Measurements from ENCODE around the gene COL6A2.
A peak's percentile ranks its signal among the peaks of the same experiment; 100 is the strongest.
"Not testable (repeated sequence)": the region's sequence is repeated elsewhere in the genome, so short reads cannot be mapped to it uniquely, and the experiment has no call there.

COL6A2 gene

DNA sequence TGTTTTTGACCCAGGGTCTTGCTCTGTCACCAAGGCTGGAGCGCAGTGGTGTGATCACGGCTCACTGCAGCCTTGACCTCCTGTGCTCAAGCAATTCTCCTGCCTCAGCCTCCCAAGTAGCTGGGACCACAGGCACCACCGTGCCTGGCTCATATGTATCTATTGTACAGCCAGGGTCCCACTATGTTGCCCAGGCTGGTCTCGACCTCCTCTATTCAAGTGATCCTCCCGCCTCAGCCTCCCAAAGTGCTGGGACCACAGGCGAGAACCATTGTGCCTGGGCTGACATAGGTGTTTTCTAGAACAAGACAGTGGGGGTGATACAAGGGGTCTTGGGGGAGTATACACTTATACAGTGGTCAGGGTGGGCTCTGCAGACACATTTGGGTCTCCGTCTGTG lies 40.0 kb downstream of the COL6A2 start:
- Histone ChIP-seq H3K4me3 (ENCODE audit: control insufficient read depth in 1 of 7, extremely low read depth in 1 of 7, insufficient read depth in 4 of 7, low read depth in 2 of 7, low read length in 6 of 7) (no peak overlapping the region), H3K9me3 (ENCODE audit: control extremely low read depth in 1 of 5, control insufficient read depth in 4 of 5, insufficient read depth in 2 of 5, low read depth in 1 of 5, low read length in 4 of 5) (peaks cover 0 to 2% (median 0%) of the 10 kb centered on the region in 5 experiments), H3K27me3 (replicated peaks in 2 of 5; ENCODE audit: control insufficient read depth in 4 of 5, insufficient read depth in 5 of 5, low read length in 4 of 5) (peaks cover 0 to 8% (median 0%) of the 10 kb centered on the region in 5 experiments), H3K27ac (ENCODE audit: insufficient read depth in 1 of 2, low read depth in 1 of 2, low read length in 2 of 2, poor library complexity in 1 of 2, severe bottlenecking in 2 of 2) (no peak overlapping the region), H3K36me3 (ENCODE audit: control insufficient read depth in 4 of 4, insufficient read depth in 4 of 4, low read length in 3 of 4) (no peaks in the 10 kb centered on the region), H3K4me1 (ENCODE audit: control extremely low read depth in 1 of 4, control insufficient read depth in 4 of 4, insufficient read depth in 4 of 4, low read length in 3 of 4) (no peaks in the 10 kb centered on the region)
- ChIA-PET CTCF (no interaction called here), POLR2A (no interaction called here)
- no peak for DNase-seq
- 96% methylated on average over 4 of the region's 7 CpGs for WGBS (ENCODE audit: insufficient coverage)

DNA sequence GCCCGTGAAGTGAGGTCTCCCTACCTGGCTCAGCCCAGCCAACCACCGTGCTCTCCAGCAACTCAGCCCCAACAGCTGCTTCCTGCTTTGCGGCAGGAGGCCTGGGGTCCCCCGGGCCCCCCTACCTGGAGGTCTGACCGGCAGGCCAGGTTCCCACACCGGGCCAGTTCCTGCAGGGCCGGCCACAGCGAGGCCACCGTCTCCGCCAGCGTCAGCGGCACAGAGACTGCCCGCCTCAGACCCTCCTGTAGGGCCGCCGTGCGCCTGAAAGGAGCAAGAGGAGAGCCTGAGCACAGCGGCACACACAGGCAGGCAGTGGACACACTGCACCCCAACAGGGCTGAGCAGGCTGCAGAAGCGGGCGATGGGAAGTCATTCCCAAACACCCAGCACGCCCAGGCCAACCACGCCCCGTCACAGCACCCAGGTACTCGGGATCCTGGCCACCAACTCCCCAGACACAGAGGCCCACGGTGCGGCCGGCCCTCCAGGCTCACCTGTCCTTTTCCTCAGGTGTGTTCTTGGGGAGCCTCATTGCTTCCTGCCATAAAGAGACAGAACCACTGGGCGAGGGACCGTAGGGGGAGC lies 40.6 kb downstream of the COL6A2 start:
- Histone ChIP-seq H3K36me3 (ENCODE audit: control insufficient read depth in 4 of 4, insufficient read depth in 4 of 4, low read length in 3 of 4) (no peaks in the 10 kb centered on the region), H3K27me3 (replicated peaks in 2 of 5; ENCODE audit: control insufficient read depth in 4 of 5, insufficient read depth in 5 of 5, low read length in 4 of 5) (peaks cover 0 to 8% (median 0%) of the 10 kb centered on the region in 5 experiments), H3K4me3 (ENCODE audit: control insufficient read depth in 1 of 7, extremely low read depth in 1 of 7, insufficient read depth in 4 of 7, low read depth in 2 of 7, low read length in 6 of 7) (no peak overlapping the region), H3K9me3 (ENCODE audit: control extremely low read depth in 1 of 5, control insufficient read depth in 4 of 5, insufficient read depth in 2 of 5, low read depth in 1 of 5, low read length in 4 of 5) (peaks cover 0 to 2% (median 0%) of the 10 kb centered on the region in 5 experiments), H3K4me1 (ENCODE audit: control extremely low read depth in 1 of 4, control insufficient read depth in 4 of 4, insufficient read depth in 4 of 4, low read length in 3 of 4) (no peaks in the 10 kb centered on the region), H3K27ac (ENCODE audit: insufficient read depth in 1 of 2, low read depth in 1 of 2, low read length in 2 of 2, poor library complexity in 1 of 2, severe bottlenecking in 2 of 2) (no peak overlapping the region)
- DNase-seq = no peak
- ChIA-PET CTCF (no interaction called here), POLR2A (no interaction called here)
- 88% methylated on average over 24 of the region's 28 CpGs for WGBS (ENCODE audit: insufficient coverage)

DNA sequence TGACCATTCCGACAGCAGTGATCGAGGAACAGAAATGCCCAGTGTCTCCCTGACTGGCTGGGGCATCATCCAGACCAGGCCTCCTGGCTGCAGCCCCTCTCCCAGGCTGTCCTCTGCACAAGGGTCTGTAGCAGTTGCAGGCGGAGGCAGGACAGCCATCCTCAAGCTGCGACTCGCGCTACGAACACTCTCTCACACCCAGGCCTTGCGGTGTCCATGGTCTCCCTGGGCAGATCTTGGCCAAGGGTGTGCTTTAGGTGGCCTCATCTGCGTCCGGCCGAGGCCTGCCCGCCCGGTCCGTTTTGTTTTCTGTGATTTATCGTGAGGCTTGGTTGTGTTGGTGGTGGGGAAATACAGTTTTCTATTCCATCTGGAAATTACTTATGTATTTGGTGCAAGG lies 41.8 kb downstream of the COL6A2 start:
- Histone ChIP-seq H3K4me1 (ENCODE audit: control extremely low read depth in 1 of 4, control insufficient read depth in 4 of 4, insufficient read depth in 4 of 4, low read length in 3 of 4) (peaks cover 0 to 7% (median 2%) of the 10 kb centered on the region in 4 experiments), H3K9me3 (ENCODE audit: control extremely low read depth in 1 of 5, control insufficient read depth in 4 of 5, insufficient read depth in 2 of 5, low read depth in 1 of 5, low read length in 4 of 5) (peaks cover 0 to 2% (median 0%) of the 10 kb centered on the region in 5 experiments), H3K4me3 (ENCODE audit: control insufficient read depth in 1 of 7, extremely low read depth in 1 of 7, insufficient read depth in 4 of 7, low read depth in 2 of 7, low read length in 6 of 7) (no peak overlapping the region), H3K36me3 (ENCODE audit: control insufficient read depth in 4 of 4, insufficient read depth in 4 of 4, low read length in 3 of 4) (no peaks in the 10 kb centered on the region), H3K27me3 (replicated peaks in 2 of 5; ENCODE audit: control insufficient read depth in 4 of 5, insufficient read depth in 5 of 5, low read length in 4 of 5) (peaks cover 0 to 8% (median 0%) of the 10 kb centered on the region in 5 experiments), H3K27ac (ENCODE audit: insufficient read depth in 1 of 2, low read depth in 1 of 2, low read length in 2 of 2, poor library complexity in 1 of 2, severe bottlenecking in 2 of 2) (no peak overlapping the region)
- CTCF ChIA-PET = no interaction called here
- 83% methylated on average over 14 of the region's 15 CpGs for WGBS (ENCODE audit: insufficient coverage)
- no peak for DNase-seq
- POLR2A ChIA-PET = interaction anchor here (0.6 kb wide), 1 partner anchor 21 kb away, joined by 3 read pairs; no protein-coding TSS in a partner anchor

DNA sequence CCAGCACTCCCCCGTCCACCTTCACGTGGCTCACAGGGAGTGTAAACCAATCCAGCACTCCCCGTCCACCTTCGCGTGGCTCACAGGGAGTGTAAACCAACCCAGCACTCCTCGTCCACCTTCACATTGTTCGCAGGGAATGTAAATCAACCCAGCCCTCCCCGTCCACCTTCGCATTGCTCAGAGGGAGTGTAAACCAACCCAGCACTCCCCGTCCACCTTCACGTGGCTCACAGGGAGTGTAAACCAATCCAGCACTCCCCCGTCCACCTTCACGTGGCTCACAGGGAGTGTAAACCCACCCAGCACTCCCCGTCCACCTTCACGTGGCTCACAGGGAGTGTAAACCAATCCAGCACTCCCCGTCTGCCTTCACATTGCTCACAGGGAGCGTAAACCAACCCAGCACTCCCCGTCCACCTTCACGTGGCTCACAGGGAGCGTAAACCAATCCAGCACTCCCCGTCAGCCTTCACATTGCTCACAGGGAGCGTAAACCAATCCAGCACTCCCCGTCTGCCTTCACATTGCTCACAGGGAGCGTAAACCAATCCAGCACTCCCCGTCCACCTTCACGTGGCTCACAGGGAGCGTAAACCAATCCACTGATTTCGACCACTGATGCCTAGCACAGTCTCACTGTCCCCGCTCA lies 42.6 kb downstream of the COL6A2 start:
- 95% methylated on average over 28 of the region's 29 CpGs for WGBS (ENCODE audit: insufficient coverage)
- DNase-seq = peak in 1 of 3 donors; percentile 20
- H3K4me1 ChIP-seq (ENCODE audit: control extremely low read depth in 1 of 4, control insufficient read depth in 4 of 4, insufficient read depth in 4 of 4, low read length in 3 of 4); CTCF ChIA-PET; H3K4me3 ChIP-seq (ENCODE audit: control insufficient read depth in 1 of 7, extremely low read depth in 1 of 7, insufficient read depth in 4 of 7, low read depth in 2 of 7, low read length in 6 of 7); H3K36me3 ChIP-seq (ENCODE audit: control insufficient read depth in 4 of 4, insufficient read depth in 4 of 4, low read length in 3 of 4); H3K27ac ChIP-seq (ENCODE audit: insufficient read depth in 1 of 2, low read depth in 1 of 2, low read length in 2 of 2, poor library complexity in 1 of 2, severe bottlenecking in 2 of 2); H3K9me3 ChIP-seq (ENCODE audit: control extremely low read depth in 1 of 5, control insufficient read depth in 4 of 5, insufficient read depth in 2 of 5, low read depth in 1 of 5, low read length in 4 of 5); POLR2A ChIA-PET; H3K27me3 ChIP-seq (replicated peaks in 2 of 5; ENCODE audit: control insufficient read depth in 4 of 5, insufficient read depth in 5 of 5, low read length in 4 of 5): not testable (repeated sequence)

DNA sequence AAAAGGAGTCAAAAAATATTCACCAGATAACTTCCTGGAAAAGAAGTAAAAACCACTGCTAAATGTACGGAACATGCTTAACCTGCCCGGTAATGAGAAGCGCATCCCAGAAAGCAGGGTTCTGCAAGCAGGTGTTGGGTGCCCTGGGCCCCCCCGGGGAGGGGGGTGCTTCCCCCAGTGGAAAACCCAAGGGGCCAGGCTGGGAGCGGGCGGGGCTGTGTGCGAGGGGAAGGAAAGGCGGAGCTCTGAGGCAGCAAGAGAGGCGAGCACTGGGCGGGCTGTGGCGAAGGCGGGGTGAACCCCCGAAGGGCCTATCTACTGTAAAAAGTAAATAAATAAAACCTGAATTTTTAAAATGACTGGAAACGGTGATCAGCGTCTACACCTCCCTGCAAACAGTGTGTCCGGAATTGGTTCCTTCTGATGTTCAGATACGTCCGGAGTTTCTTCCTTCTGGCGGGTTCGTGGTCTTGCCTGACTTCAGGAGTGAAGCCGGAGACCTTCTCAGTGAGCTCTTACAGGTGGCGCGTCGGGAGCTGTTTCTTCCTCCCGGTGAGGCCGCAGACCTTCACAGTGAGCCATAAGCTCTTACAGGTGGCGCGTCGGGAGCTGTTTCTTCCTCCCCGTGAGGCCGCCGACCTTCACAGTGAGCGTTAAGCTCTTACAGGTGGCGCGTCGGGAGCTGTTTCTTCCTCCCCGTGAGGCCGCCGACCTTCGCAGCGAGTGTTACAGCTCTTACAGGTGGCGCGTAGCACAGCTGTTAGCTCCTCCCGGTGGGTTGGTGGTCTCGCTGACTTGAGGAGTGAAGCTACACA lies 44.1 kb downstream of the COL6A2 start:
- ChIA-PET POLR2A (interaction anchor here (0.8 kb wide), 1 partner anchor 76 kb away, joined by 3 read pairs; no protein-coding TSS in a partner anchor), CTCF (interaction anchor here (0.6 to 4.7 kb wide), 5 partner anchors 11 to 171 kb away, joined by 3 to 38 read pairs (median 8); no protein-coding TSS in a partner anchor)
- 94% methylated on average over 39 of the region's 45 CpGs for WGBS (ENCODE audit: insufficient coverage)

DNA sequence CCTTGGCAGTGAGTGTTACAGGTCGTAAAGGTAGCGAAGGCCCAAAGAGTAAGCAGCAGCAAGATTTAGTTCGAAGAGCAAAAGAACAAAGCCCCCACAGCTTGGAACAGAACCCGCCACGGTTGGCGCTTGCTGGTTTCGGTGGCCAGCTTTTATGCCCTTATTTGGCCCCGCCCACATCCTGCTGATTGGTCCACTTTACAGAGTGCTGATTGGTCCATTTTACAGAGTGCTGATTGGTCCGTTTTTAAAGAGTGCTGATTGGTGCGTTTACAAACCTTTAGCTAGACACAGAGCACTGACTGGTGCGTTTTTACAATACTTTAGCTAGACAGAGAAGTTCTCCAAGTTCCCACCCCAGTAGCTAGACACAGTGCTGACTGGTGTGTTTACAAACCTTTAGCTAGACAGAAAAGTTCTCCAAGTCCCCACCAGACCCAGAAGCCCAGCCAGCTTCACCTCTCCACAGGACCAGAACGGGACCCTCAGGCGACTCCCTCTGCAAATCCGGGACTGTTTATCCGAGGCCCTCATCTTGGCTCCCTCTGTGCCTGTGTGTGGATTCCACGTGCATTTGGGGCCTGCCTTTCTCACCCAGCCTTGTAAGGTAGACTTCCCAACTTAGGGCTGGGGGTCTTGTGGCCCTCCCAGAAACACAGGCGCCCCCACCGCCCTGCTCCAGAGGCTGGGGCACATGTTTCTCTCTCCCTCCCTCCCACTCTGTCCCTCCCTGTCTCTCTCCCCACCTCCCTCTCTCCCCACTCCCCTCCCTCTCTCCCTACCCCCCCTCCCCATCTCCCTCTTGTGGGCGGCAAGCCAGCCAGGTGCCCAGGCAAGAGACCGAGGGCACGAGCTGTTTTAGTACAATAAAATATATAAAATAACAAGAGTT lies 44.9 kb downstream of the COL6A2 start:
- CTCF ChIA-PET = interaction anchor here (0.8 to 4.7 kb wide), 17 partner anchors 10 to 183 kb away, joined by 3 to 38 read pairs (median 4); a partner anchor contains a TSS
- Histone ChIP-seq H3K27ac (ENCODE audit: insufficient read depth in 1 of 2, low read depth in 1 of 2, low read length in 2 of 2, poor library complexity in 1 of 2, severe bottlenecking in 2 of 2) (no peak overlapping the region), H3K4me1 (ENCODE audit: control extremely low read depth in 1 of 4, control insufficient read depth in 4 of 4, insufficient read depth in 4 of 4, low read length in 3 of 4) (peaks cover 0 to 7% (median 2%) of the 10 kb centered on the region in 4 experiments), H3K4me3 (ENCODE audit: control insufficient read depth in 1 of 7, extremely low read depth in 1 of 7, insufficient read depth in 4 of 7, low read depth in 2 of 7, low read length in 6 of 7) (no peak overlapping the region), H3K27me3 (replicated peaks in 2 of 5; ENCODE audit: control insufficient read depth in 4 of 5, insufficient read depth in 5 of 5, low read length in 4 of 5) (peaks cover 0 to 4% (median 0%) of the 10 kb centered on the region in 5 experiments), H3K9me3 (ENCODE audit: control extremely low read depth in 1 of 5, control insufficient read depth in 4 of 5, insufficient read depth in 2 of 5, low read depth in 1 of 5, low read length in 4 of 5) (peaks cover 0 to 2% (median 0%) of the 10 kb centered on the region in 5 experiments), H3K36me3 (ENCODE audit: control insufficient read depth in 4 of 4, insufficient read depth in 4 of 4, low read length in 3 of 4) (no peaks in the 10 kb centered on the region)
- 92% methylated on average over 16 of the region's 21 CpGs for WGBS (ENCODE audit: insufficient coverage)
- DNase-seq = peak in 2 of 3 donors; percentile 31 to 34
- POLR2A ChIA-PET = interaction anchor here (0.8 kb wide), 1 partner anchor 77 kb away, joined by 3 read pairs; no protein-coding TSS in a partner anchor

More for the DNA sequence above, 44.1 kb downstream of the COL6A2 start:
- no peak for DNase-seq
- peaks cover 0 to 7% (median 2%) of the 10 kb centered on the region in 4 experiments for H3K4me1 ChIP-seq (ENCODE audit: control extremely low read depth in 1 of 4, control insufficient read depth in 4 of 4, insufficient read depth in 4 of 4, low read length in 3 of 4)
- H3K9me3 ChIP-seq (ENCODE audit: control extremely low read depth in 1 of 5, control insufficient read depth in 4 of 5, insufficient read depth in 2 of 5, low read depth in 1 of 5, low read length in 4 of 5) = peaks cover 0 to 2% (median 0%) of the 10 kb centered on the region in 5 experiments
- no peak overlapping the region for H3K4me3 ChIP-seq (ENCODE audit: control insufficient read depth in 1 of 7, extremely low read depth in 1 of 7, insufficient read depth in 4 of 7, low read depth in 2 of 7, low read length in 6 of 7)
- H3K36me3 ChIP-seq (ENCODE audit: control insufficient read depth in 4 of 4, insufficient read depth in 4 of 4, low read length in 3 of 4) = no peaks in the 10 kb centered on the region
- no peak overlapping the region for H3K27ac ChIP-seq (ENCODE audit: insufficient read depth in 1 of 2, low read depth in 1 of 2, low read length in 2 of 2, poor library complexity in 1 of 2, severe bottlenecking in 2 of 2)
- H3K27me3 ChIP-seq (replicated peaks in 2 of 5; ENCODE audit: control insufficient read depth in 4 of 5, insufficient read depth in 5 of 5, low read length in 4 of 5) = peaks cover 0 to 5% (median 0%) of the 10 kb centered on the region in 5 experiments

Measured in common myeloid progenitor, CD34-positive (primary cell).